Liver (tissue), 3 donors: ENCODE results near the gene IGFBP1.

Experiments used
- CTCF ChIP-seq: fragments of 150-350 bp; IDR thresholded peaks from 2 replicates; pipeline ENCODE4 v1.5.1; 2017; ENCODE audit warnings: improper control_type of control experiment, low read depth, low read length; ENCODE audit not compliant: missing input control
- GABPA ChIP-seq, 2 donors: IDR thresholded peaks in 1 of 2; conservative IDR thresholded peaks in 1 of 2; 2 replicates each; pipeline ENCODE4 v1.6.1; 2016; ENCODE audit warnings: antibody characterized with exemption in 2 of 2, mild to moderate bottlenecking in 1 of 2, moderate library complexity in 1 of 2
- JUND ChIP-seq, 2 donors: IDR thresholded peaks; 2 replicates each; pipeline ENCODE4 v1.6.1; 2016; ENCODE audit warnings: antibody characterized with exemption in 2 of 2
- RAD21 ChIP-seq, 2 donors: IDR thresholded peaks; 2 replicates each; pipeline ENCODE4 v1.6.1; 2016; ENCODE audit warnings: antibody characterized with exemption in 2 of 2, mild to moderate bottlenecking in 2 of 2
- REST ChIP-seq: IDR thresholded peaks from 2 replicates; pipeline ENCODE4 v1.6.1; 2016; ENCODE audit warnings: antibody characterized with exemption, mild to moderate bottlenecking
- RXRA ChIP-seq, 2 donors: IDR thresholded peaks; 2 replicates each; pipeline ENCODE4 v1.6.1; 2017 to 2018; ENCODE audit warnings: antibody characterized with exemption in 2 of 2, mild to moderate bottlenecking in 1 of 2
- SP1 ChIP-seq: IDR thresholded peaks from 2 replicates; pipeline ENCODE4 v1.6.1; 2018; ENCODE audit warnings: antibody characterized with exemption, mild to moderate bottlenecking
- TAF1 ChIP-seq: conservative IDR thresholded peaks from 2 replicates; pipeline ENCODE4 v1.6.1; 2016; ENCODE audit warnings: antibody characterized with exemption, mild to moderate bottlenecking
- YY1 ChIP-seq: IDR thresholded peaks from 2 replicates; pipeline ENCODE4 v1.6.1; 2016; ENCODE audit warnings: antibody characterized with exemption, mild to moderate bottlenecking
- TF ChIP-seq, protein P1 (sequence below): IDR thresholded peaks from 2 replicates; pipeline ENCODE4 v1.6.1; 2016; ENCODE audit warnings: antibody characterized with exemption
- TF ChIP-seq, protein P2 (sequence below): IDR thresholded peaks from 2 replicates; pipeline ENCODE4 v1.6.1; 2016; ENCODE audit warnings: antibody characterized with exemption
- TF ChIP-seq, protein P3 (sequence below): IDR thresholded peaks from 2 replicates; pipeline ENCODE4 v1.6.1; 2016; ENCODE audit warnings: antibody characterized with exemption
- donor health status: healthy.
- donor health status: healthy.

DNA sequence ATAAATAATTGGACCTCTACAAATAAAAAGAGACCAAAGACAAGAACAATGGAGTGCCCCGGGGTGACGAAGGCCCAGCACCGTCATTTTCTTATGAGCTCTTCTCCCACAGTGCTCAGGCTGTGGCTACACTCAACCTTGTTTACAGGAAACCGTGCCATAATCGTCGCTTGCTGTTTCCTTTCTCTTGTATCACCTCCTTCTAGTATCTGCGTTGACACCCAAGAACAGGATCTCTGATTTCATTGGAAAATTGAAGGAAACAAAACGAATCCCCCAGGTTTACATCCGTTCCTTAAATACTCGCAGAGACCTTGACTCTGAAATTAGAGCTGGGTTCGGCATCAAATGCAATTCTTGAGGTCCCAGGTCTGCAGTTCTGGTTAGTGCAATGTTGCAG is 34.5 kb downstream of the IGFBP1 start:
- no peak for TF ChIP-seq TAF1
- no peak for TF ChIP-seq CTCF
- TF ChIP-seq, protein P1, sequence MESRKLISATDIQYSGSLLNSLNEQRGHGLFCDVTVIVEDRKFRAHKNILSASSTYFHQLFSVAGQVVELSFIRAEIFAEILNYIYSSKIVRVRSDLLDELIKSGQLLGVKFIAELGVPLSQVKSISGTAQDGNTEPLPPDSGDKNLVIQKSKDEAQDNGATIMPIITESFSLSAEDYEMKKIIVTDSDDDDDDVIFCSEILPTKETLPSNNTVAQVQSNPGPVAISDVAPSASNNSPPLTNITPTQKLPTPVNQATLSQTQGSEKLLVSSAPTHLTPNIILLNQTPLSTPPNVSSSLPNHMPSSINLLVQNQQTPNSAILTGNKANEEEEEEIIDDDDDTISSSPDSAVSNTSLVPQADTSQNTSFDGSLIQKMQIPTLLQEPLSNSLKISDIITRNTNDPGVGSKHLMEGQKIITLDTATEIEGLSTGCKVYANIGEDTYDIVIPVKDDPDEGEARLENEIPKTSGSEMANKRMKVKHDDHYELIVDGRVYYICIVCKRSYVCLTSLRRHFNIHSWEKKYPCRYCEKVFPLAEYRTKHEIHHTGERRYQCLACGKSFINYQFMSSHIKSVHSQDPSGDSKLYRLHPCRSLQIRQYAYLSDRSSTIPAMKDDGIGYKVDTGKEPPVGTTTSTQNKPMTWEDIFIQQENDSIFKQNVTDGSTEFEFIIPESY, result no peak
- TF ChIP-seq, protein P2, sequence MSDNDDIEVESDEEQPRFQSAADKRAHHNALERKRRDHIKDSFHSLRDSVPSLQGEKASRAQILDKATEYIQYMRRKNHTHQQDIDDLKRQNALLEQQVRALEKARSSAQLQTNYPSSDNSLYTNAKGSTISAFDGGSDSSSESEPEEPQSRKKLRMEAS, result no peak
- no peak for TF ChIP-seq YY1
- TF ChIP-seq, protein P3, sequence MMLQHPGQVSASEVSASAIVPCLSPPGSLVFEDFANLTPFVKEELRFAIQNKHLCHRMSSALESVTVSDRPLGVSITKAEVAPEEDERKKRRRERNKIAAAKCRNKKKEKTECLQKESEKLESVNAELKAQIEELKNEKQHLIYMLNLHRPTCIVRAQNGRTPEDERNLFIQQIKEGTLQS, result no peak
- TF ChIP-seq RXRA (IDR thresholded peaks at IDR 0.05), result no peak
- TF ChIP-seq RAD21 (IDR thresholded peaks at IDR 0.05), result no peak
- TF ChIP-seq GABPA (IDR thresholded peaks at IDR 0.05 in 1 of 2, conservative IDR thresholded peaks at IDR 0.05 in 1 of 2), result no peak
- no peak for TF ChIP-seq SP1
- no peak for TF ChIP-seq REST
- TF ChIP-seq JUND (IDR thresholded peaks at IDR 0.05), result no peak
